ENCODE measurements around the gene ZNF277.

The ZNF277 gene

DNA sequence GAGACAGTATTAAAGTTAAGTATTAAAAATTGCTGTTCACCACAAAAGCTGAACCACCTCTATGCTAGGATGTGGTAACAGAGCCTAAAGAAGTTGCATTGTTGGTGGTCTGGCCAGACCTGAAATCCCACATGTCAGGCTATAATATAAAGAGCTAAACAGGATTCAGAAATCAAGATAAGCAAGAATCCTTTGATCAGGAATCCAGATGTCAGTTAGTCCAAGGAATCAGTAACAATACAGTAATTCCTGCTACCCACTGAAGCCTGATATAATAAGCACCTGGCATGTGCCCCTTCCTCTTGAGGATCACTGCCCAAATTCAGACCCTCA, 48.9 kb downstream of the ZNF277 start:
- DNase-seq = no peak

DNA sequence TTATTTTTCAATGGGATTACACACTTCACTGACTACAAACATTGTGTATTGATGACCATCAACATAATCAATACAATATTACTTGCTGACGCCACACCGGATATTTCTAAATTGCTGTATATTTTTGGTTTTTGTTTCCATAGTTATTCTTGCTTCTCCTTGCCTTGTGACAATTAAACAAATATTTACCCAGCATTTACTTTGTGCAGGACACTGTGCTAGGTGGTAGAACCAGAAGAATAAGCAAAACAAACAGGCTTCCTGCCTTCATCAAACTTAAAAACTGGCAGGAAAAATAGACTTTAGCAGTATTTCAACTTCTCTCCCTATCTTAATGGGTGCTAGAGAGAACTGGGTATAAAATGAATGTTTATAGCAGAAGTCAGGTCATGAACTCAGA, 50.6 kb downstream of the ZNF277 start:
- no peak for DNase-seq

DNA sequence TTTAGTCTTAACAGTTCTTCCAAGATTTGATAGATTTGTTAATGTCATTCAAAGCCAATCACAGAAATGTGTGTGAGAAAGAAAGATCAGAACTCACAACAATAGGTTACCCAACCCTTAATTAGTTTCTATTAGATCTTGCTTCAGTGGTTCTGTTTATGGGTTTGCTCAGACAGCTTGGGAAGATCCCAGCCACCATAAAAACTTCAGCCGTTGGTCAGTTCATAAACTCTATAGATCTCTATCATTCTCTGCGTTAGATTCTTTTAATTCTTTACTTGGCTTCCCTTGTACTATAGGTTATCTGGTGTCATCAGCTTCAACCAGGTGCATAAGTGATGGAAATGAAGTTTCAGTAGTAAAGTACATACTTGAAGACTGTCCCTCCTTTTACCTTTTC, 54.4 kb downstream of the ZNF277 start:
- DNase-seq = no peak

DNA sequence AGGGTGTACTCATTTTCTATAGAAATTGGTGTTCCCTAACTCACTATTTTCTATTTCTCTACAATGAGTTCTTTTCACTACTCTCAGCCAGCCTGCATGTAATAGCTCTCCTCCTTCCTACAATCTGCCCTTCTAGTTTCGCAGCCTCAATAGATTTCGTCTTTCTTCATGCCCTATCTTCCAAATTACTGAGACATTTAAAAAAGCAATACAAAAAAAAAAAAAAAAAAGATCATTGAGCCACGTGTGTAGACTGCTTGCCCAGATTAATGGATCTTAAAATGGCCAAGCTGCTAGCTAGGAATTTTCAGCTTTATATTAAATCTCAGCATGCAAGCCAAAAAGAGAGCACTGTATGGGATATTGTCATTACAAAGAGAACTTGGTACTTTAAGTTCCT, 55.5 kb downstream of the ZNF277 start:
- DNase-seq = no peak

DNA sequence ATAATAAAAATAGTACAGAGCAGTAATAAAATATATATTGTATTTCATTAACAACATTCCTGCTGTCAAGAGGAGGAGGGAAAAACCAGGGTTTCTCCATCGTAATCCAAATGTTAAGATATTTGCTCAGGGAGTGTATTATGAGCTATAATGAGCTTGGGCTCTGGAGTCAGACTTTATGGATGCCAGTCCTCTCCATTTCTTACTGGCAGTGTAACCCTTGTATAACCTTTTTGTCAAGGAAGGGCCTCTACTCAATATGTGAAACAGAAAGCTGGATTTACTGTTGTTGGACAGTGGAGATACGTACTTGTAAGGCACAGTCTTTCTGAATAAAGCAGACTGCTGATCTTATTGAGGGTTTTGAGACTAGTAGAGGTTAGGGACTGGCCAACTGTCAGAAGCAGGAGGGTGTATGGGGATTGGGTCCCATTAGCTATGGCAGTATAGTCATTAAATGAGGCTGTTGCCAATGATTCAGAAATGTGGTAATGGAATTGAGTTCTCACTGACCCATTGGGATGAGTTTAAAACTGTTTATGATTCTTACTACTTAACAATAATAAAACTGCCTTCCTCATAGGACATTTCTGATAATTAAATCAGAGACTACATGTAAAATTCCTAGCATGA, 56.5 kb downstream of the ZNF277 start:
- no peak for DNase-seq

DNA sequence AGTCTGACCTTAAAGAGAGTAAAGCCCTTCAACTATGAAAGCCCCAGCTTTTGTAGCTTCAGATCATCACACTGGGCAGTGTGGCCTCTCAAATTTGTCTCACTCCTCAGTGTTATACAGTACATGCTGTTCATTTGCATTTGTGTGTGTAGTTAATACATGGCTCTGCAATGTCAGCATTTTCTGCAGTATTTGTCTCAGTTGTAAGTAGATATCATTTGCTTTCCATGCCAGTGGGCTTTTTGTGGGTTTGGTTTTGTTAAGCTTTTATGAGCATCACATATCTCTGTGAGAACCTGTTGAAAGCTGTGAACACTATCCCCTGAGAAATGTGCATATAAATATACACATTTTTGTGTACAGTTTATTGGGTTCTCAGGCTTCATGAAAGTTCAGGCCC, 57.0 kb downstream of the ZNF277 start:
- no peak for DNase-seq

DNA sequence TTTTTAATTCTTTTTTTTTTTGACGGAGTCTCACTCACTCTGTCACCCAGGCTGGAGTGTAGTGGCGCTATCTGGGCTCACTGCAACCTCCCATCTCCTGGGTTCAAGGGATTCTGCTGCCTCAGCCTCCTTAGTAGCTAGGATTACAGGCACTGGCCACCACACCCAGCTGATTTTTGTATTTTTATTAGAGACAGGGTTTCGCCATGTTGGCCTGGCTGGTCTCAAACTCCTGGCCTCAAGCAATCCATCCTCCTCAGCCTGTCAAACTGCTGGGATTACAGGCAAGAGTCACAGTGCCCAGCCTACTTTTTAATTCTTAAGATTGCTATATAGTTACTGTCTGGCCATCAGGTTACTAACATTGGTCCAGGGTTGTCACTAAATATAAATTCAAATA, 59.6 kb downstream of the ZNF277 start:
- no peak for DNase-seq

DNA sequence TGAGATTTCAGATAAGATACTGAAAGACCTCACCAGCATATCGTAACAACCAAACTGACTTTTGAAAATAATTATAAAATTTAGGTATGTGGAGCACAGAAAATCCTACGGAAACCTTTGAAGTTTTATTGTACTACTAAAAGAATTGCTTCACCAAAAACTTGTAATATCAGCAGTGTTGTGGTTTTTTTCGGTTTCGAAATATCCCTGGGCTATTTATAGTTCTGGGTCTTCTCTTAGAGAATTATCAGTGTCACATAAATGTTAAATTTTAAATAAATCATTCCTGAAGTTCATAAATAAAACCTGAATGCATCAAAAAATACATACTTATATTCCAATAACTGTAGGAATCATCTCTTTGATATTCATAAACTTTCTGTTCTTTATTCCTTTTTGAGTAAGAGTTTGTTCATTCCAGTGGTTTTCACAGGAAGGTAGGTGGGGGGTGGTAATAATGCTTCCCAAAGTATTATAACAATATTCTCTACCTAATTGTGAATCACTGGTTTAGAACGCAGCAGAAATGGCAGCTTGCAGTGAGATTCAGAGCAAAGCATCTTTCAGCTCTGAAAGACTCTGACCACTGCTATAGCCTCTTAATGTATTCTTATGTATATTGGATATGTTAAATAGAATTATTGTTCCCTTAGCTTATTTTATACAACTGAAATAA, 60.2 kb downstream of the ZNF277 start:
- no peak for DNase-seq

DNA sequence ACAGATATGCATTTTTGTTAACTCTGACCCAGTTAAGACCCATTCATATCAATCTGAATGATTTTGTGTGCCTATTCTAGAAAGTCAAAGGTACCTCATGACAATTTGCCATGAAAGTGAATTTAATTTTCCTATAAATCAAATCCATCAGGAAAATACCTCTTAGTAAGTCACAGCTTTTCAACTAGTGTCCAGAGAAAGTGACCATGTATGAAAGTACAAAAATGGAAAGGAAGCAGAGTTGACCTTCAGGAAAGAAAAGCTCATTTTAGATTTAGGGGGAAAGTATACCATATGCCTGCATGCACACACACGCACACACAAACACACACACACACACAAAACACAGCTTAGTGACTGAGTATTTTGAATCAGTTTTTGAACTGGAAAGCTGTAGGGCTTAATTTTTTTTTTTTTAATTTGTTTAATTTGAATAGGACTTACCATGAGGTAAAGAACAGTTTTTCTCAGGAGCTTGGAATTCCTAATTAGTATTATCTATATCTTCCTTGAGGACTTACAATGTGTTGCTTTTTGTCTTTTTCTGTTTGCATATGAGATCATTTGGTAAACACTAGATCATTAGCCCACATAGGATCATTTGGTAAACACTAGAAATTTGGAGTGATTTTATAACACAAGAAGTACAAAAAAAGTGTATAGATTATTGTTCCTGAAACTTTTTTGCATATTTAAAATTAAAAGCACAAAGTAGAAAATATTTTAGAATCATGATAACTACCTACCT, 61.6 kb downstream of the ZNF277 start:
- no peak for DNase-seq

DNA sequence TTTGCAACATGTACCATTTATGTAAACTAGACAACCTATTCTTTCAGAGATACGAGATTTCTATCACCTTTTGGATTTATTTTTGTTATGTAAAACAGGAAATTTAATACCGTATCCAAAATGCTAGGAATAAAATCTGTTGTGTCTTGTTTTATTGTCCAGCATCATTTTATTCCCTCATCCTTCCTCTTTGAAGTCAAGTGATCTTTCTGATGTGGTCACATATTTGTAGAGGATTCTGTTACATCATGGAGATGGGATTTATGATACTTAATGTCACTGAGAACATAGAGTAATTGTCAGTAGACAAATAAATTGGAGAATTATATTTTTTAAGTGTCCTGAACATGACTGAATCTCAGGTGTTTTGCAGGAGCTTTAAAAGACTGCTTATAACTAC, 64.7 kb downstream of the ZNF277 start:
- no peak for DNase-seq

DNA sequence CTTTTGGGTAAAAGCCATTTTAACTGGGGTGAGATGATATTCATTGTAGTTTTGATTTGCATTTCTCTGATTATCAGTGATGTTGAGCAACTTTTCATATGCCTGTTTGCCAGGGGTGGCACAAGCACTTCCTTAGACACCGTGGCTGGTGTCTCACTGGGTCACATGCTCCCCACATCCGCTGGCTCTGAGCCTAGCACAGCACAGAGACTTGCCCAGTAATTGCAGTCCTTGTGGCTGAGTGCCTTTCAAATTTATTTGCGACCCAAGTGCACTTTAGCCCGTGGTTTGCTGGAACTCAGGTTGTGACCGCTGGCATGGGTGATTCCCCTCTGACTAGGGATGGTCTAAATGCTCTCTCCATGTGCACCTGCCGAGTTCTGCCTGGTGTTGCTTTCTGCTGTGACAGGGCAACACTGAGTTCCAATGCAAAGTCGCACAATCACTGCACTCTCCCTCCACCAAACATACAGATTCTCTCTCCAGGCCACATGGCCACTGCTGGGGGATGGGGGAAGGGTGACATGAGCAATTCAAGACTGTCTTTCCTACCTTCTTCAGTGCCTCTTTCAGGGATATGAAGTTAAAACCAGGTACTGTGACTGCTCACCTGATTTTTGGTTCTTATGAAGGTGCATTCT, 66.5 kb downstream of the ZNF277 start:
- DNase-seq = no peak

DNA sequence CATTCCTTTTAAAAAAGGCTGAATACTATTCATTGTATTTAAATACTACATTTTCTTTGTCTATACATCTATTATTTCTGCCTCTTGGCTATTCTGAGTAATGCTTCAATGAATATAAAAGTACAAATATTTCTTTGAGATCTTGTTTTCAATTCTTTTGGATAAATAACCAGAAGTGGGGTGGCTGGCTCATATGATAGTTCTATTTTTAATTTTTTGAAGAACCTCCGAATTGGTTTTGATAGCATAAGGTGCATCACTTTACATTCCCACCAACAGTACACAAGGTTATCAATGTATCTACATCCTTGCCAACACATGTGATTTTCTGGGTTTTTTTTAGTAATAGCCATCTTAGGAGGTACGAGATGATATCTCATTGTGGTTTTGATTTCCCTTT, 72.5 kb downstream of the ZNF277 start:
- DNase-seq = no peak

DNA sequence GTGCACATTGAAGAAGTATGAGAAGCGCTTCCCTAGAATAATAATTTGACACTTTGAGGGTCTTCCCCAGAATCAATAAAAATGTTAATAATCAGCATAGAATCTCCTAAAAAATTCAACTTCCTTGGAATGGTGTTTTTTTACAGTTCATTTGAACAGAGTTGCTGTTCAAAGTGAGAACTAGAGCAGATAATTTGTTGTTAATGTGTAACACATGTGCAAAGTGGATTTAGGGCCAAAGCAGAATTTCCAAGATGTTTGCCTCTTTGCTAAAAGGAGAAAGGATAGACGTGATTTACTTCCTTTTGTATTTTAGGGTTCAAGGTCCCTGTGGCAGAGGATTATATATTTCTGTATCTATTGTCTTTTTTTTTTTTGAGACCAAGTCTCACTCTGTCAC, 73.8 kb downstream of the ZNF277 start:
- no peak for DNase-seq

DNA sequence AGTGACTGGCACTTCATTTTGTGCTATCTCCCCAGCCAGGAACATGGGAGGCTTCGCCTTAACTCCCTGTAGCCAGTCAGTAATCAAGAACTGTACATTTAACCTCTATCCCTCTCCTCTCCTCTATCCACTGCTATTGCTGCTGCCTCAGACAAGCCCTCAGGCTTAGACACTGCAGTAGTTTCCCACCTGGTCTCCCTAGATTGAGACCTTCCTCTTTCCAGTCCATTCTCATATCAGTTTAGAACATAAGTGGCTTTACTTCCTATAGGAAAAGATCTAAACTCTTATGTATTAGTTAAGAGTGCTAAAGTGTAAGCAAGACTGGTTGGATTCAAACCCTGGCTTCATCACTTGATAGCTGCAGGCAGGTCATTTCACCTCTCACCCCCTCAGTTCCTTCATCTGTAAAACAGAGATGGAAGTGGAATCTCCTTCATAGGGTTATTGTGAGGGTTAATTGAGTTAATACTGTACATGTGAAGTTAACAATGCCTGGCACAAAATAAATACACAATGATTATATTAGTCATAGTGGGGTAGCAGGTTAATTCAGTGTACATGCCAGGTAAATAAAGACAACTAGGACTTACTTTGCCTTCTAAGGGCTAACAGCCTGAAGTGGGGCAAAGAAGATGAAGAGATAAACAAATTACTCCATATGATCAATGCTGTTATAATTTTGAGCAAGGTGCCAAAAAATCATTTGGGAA, 76.1 kb downstream of the ZNF277 start:
- no peak for DNase-seq

DNA sequence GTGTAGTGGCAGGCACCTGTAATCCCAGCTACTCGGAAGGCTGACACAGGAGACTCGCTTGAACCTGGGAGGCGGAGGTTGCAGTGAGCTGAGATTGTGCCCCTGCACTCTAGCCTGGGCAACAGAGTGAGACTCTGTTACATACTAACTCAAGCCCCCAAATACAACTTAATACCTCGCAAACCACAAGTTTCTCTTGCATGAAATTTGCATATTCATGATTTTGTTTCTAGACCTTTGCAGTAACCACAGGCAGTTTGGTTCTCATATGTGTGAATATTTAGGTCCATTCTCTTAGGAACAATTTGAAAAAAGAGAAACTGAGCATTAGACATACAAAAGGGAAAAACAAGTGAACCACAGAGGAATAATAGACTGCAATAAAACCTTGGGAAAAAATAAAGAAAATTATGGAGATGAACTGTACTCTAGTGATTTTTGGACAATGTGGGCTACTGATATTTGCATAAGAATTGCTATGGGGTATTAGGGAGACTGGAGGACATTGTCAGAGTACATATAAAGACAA, 77.0 kb downstream of the ZNF277 start:
- DNase-seq = no peak

DNA sequence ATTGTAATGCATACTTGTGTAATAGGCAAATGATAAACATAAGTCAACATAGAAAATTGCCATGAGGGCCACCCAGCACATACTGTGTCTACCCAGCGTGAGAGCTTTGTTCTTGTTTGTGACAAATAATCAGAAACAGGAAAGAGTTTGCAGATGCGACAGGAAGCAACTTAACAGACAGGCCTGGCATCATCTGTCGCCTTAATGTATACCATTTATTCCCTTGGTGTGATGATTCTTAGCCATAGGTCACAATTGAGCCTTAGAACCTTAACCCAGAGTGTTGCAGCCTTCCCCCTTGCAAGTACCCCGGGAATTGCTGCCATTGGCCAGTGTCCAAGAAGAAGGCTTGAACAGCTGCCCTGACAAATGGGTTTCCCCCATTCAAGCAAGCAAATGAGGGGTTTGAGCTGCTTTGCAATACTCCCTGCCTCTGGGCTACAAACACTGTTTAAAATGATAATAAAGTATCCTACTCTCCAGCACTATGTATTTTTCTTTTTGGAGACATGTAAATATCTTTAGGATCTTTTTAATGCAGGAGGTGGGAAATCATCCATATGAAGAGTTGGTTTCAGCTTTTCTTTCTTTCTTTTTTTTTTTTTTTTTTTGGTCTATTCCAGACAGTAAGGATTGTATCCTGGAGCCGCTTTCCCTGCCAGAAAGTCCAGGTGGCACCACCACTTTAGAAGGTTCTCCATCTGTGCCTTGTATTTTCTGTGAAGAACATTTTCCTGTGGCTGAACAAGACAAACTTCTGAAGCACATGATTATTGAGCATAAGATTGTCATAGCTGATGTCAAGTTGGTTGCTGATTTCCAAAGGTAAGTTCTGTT, 80.0 kb downstream of the ZNF277 start:
- DNase-seq = no peak

DNA sequence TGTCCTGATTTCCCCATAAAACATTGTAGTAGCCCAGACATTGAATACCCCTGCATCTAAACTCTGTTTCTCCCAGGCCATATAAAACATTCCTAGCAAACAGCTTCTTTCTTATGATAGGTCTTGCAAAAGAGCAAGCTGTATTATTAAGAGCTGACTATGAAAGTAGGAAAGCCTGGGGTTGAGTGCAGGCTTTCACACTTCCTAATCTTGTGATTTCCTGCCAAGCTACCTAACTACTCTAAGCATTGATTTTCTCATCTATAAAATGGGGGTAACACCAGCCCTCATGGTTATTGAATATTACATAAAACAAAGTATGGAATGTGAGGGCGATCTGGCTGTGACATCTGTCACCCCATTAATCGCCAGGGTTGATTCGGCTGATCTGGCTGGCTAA, 81.8 kb downstream of the ZNF277 start:
- no peak for DNase-seq

DNA sequence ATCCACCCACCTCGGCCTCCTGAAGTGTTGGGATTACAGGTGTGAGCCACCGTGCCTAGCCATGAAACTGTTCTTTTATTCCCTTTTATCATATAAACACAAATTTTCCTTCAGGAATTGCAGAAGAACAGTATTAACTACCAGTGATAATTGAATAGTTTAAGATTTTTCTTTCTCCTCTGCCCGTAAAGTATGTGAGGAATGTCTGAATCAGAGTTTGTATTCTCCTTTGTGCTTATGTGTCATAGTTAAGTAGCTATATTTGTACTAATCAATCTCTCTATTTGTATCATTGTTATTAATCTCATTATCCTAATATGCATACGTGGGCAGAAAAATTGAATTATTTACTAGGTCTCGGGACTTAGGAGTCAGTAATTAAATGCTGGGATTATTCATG, 83.6 kb downstream of the ZNF277 start:
- DNase-seq = no peak

DNA sequence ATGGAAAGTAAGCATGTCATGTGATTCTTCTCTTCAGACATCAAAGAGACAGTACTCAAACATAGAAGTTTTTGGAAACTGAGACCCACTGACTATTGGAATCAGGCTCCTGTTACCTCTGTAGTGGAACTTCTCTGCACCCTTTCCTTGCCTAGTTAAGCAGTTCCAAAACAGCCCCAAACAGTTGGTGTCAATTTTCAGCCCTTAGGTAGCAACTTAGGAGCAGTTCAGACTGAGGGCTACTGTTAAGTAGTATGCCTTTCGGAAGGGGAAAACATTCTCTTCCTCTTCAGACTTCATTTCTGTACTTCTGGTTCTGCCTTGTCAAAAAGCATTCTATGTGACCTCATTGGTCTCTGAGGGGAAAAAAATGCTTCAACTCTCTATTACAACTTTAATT, 85.7 kb downstream of the ZNF277 start:
- no peak for DNase-seq

DNA sequence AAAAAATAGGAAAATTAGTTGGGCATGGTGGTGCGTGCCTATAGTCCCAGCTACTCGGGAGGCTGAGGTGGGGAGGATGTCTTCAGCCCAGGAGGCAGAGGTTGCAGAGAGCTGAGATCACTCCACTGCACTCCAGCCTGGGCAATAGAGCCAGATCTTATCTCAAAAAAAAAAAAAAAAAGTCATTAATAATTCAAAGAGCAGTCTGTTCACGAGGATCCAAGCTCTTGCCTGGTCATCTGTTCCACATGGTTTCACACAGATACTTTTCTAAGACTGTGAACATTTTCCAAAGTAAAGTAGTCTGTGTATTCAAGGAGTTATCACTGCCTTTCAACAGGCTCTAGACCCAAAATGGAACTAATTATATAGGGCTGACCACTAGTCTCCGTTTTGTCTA, 86.9 kb downstream of the ZNF277 start:
- DNase-seq = no peak

DNA sequence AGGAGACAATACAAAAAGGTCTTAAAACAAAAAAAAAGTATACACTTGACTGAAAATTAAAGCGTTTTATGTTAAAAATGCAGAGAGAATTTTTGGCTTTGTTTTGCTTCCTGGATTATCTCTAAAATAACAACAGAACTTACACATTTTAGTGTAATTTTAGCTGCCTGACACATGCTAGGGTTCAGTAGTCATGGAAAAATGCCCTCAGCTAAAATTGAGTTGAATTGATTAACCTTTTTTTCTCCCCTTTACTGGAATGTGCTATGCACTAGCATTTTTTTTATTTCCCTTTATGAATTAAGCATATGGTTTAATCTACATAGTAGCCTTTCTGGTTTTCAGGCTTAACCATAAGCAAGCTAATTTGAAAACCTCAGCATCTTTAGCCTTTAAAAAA, 89.9 kb downstream of the ZNF277 start:
- no peak for DNase-seq

DNA sequence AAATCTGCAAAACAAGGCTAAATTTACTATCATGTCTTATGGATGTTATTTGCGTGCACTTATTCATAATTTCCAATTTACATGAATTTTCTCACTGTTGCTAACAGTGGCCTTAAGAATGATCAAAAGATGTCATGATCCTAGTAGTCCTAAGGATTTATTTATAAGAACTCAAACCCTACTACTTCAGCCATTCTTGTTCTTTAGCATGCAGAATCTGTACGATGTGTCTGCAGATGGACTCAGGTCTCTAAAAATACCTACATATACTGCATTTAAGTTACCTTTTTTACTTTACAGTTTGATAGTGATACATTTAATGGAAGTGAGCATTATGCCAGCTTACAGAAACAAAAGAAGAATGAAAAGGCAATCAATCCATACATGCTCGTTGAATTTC, 91.2 kb downstream of the ZNF277 start:
- no peak for DNase-seq
